ENCODE results near the gene DPP6. TPM values are rescaled to one million over a fixed set of nuclear protein-coding genes. Genes with fewer than 3 reads are reported as not detected.
"Not testable (repeated sequence)": the region's sequence is repeated elsewhere in the genome, so short reads cannot be mapped to it uniquely, and the experiment has no call there.

Gene DPP6
- total RNA-seq, result under 1 TPM in 2 of 3 donors, not detected in 1; 0.59 to 0.98 TPM

DNA sequence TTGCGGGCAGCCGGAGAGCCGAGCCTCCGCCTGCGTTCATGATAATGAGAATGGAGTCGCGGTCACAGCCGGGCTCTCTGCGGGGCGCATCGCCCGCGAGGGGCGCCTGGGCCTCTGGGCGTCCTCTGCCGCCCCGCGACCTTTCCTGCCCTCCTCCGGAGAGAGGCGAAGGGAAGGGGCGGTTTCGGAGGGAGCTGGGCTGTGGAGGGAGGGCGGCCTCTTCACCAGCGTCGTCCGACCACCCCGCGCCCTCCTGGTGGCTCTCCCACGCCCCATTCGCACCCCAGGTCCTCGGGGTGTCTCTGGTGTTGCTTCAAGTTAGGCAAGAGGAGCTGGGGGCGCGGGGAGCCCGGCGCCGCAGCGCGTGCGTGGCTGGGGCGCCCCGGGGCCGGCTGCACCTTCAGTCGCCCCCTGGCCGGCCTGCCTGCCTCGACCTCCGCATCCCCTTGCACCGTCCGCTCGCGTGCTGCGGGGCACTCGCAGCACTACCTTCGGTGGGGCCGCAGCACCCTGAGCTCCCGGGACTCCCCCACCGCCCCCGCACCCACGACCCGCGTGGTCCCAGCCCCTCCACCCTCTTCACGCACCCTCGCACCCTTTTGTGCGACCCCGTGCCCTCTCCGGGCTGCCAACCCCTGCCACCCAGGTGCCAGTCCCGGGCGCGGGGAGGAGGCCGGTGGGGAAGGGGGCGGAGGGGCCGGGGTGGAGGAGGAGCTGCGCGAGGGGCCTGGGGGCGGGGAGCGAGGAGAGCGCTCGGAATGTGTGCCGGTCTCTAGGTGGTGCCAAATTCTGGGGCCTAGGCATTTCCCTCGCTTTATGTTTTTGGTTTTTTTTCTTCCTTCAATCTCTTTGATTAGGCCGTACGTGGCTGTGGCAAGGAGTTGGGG is at the start of gene DPP6:
Gene DPP6 (plus strand): TSS at position 756 of the 887 bp plus-strand sequence.
- H3K36me3 ChIP-seq; intact Hi-C loops (cut with DNase I; ENCODE audit: low total_unique reads); H3K27ac ChIP-seq; H3K27me3 ChIP-seq; H3K9me3 ChIP-seq; DNase-seq (ENCODE audit: low spot score in 2 of 2); H3K4me1 ChIP-seq: not testable (repeated sequence)
- peak within 1 kb of the TSS in 1 of 3 donors; percentile 31 for H3K4me3 ChIP-seq

DNA sequence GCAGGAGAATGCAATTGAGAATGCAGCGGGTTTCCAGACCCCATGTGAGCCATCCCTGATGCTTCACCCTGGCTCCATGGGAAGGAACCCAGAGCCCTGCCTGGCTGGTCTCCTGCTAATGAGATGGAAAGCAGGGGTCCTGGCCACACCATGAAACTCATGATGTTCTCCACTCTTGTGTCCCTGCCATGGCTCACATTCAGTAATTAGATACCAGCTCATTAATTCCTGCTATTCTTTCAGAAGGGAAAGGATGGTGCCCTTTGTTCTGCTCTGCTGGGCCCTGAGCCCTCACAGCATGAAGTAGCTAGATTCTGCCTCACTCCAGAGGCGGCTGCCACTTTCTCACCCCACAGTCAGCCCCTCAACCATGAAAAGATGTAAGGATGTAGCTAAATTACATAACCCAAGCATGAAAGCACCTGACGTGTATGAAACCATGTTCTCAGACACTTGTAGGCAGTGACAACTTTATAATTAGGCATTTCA is 42.7 kb upstream of the DPP6 start:
- H3K9me3 ChIP-seq; DNase-seq (ENCODE audit: low spot score in 2 of 2); intact Hi-C loops (cut with DNase I; ENCODE audit: low total_unique reads); H3K27me3 ChIP-seq; H3K27ac ChIP-seq; H3K36me3 ChIP-seq; H3K4me3 ChIP-seq; H3K4me1 ChIP-seq: not testable (repeated sequence)

DNA sequence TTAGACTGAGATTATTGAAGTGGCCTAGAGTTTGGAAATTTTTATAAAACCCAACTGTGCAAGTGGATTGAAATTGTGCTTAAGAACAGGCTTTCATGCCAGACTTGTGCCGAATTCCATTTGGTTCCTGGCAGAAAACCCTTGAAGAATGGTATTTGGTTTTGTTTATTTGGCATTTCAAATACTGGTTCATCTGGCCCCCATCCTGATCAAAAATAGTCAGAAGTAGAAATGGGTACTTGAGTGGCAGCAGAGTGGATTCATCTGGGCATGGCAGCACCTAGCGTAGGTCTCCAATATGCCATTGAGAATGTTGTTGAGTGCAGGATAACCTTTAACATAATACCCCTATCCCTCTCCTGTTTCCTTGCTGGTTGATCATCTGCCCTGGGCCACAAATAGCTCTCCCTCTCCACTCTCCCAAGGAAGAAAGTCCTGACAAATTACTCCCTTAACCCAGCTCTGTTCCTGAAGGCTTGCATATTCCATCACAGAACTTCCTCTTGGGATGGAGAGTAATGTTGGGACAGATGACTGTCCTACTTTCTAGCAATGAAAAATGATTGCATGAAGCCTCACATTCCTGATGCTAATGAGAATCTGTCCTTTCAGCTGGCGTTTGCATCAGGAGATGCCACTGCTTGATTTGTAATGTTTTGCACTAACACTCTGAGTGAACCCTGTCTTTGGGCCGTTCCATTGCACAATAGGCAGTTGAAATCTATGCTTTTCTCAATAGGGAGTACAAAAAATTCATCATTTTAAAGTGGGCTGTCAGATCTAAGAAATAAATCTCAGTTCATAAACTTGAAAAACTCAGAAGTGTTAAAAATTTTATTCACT is 41.3 kb upstream of the DPP6 start:
- H3K9me3 ChIP-seq; DNase-seq (ENCODE audit: low spot score in 2 of 2); intact Hi-C loops (cut with DNase I; ENCODE audit: low total_unique reads); H3K4me1 ChIP-seq; H3K27me3 ChIP-seq; H3K36me3 ChIP-seq; H3K27ac ChIP-seq; H3K4me3 ChIP-seq: not testable (repeated sequence)

DNA sequence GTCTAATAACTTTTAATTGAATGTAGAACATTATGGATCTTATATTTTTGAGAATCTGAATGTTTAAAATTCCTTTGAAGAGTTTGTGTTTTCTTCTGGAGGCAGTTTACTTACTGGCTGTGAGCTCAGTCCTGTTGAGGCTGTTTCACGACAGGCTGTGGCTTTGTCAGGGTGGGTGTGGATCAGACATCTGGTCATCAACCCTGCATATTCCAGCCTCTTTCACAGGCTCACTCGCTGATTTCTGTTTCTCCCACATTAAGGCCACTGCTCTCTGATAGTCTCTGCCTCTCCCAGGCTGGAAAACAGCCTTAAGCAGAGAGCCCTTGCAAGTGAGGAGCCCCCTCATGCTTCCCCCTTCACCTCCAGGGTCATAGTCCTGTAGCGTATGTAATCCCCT is 39.4 kb upstream of the DPP6 start:
- intact Hi-C loops (cut with DNase I; ENCODE audit: low total_unique reads); H3K4me3 ChIP-seq; H3K4me1 ChIP-seq; H3K27me3 ChIP-seq; DNase-seq (ENCODE audit: low spot score in 2 of 2); H3K27ac ChIP-seq; H3K9me3 ChIP-seq; H3K36me3 ChIP-seq: not testable (repeated sequence)

DNA sequence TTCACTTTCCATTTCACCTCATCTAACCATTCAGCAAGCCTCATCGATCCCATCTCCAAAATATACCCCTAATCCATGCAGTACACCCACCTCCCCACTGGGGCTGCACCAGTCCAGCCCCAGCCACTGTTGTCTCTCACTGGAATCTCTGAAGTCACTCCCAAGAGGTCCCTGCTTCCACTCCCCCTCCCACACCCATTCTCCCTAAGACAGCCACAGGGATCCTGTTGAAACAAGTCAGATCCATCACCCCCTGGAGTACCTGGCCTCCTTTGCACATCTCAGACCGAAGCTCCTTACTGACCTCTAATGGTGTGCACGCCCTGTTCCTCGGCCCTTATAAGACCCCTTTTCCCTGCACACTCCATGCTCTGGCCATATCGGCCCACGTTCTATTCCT is 36.6 kb upstream of the DPP6 start:
- intact Hi-C loops (cut with DNase I; ENCODE audit: low total_unique reads); DNase-seq (ENCODE audit: low spot score in 2 of 2); H3K36me3 ChIP-seq; H3K27me3 ChIP-seq; H3K4me1 ChIP-seq; H3K4me3 ChIP-seq; H3K9me3 ChIP-seq; H3K27ac ChIP-seq: not testable (repeated sequence)

DNA sequence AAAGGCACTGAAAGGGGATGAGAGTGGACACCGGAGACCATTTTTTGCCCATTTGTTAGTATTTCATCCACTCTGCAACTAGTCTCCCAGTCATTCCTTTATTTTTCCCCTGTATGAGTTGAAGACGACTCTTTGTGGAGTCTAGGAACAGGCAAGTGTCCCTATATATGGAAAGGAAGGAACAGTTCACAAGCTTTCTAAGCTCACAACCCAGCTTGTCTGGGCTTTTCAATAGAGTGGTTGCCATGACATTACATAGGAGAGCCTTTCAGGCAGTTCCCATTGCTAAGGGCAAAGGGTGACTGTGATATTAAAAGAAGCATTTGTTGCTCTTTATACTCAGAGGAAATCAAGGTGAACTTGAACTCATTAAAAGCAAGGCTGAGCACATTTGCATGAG is 33.8 kb upstream of the DPP6 start:
- H3K9me3 ChIP-seq; H3K27ac ChIP-seq; DNase-seq (ENCODE audit: low spot score in 2 of 2); H3K36me3 ChIP-seq; H3K4me1 ChIP-seq; H3K27me3 ChIP-seq; H3K4me3 ChIP-seq; intact Hi-C loops (cut with DNase I; ENCODE audit: low total_unique reads): not testable (repeated sequence)

DNA sequence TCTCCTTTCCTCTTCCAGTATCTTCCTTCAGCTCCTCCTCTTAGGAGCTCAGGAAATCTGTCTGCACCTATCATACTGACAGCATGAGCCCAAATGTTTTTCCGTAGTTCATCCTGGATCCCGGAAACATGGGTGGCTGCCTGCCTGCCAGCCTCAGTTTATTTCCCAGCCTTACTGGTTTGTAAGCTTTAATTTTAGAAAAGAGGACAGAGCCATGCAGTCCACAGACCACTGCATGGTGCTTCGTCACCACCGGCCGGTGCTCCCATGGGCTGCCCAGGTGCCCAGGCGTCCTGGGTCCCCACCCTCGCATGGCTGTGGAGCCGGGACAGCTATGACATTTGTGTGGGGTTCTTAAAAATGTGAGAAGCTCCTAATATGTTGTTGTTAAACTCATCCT is 24.4 kb upstream of the DPP6 start:
- H3K4me1 ChIP-seq; H3K27me3 ChIP-seq; H3K36me3 ChIP-seq; intact Hi-C loops (cut with DNase I; ENCODE audit: low total_unique reads); H3K27ac ChIP-seq; DNase-seq (ENCODE audit: low spot score in 2 of 2); H3K9me3 ChIP-seq; H3K4me3 ChIP-seq: not testable (repeated sequence)

DNA sequence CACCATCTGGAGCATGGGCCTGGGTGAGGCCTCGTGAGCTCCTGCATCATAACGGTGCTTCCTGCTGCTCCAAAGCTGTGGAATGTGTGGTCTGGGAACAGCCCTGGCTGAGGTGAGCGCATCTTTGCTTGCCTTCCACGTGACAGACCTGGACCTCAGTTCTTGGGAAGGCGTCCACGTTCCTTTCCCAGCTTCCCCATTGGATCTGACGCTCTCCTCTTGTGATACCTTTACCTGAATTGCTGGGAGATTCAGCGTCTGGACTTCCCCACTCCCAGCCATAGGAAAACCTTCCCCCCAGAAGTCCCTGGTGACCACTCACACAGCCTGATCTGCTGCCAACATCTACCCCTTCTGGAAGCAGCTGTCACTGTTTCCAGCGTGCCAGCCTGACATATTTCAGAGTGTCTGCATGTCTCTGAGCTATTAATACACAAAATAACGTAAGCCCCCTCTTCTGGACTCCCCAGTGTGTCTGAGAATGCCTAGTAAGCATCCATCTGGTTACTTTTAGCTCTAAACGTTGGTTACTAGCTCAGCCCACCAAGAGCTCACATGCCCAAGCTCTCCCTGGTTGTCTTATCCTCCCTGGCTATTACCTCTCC is 21.6 kb upstream of the DPP6 start:
- intact Hi-C loops (cut with DNase I; ENCODE audit: low total_unique reads); H3K36me3 ChIP-seq; DNase-seq (ENCODE audit: low spot score in 2 of 2); H3K27ac ChIP-seq; H3K9me3 ChIP-seq; H3K27me3 ChIP-seq; H3K4me1 ChIP-seq; H3K4me3 ChIP-seq: not testable (repeated sequence)

DNA sequence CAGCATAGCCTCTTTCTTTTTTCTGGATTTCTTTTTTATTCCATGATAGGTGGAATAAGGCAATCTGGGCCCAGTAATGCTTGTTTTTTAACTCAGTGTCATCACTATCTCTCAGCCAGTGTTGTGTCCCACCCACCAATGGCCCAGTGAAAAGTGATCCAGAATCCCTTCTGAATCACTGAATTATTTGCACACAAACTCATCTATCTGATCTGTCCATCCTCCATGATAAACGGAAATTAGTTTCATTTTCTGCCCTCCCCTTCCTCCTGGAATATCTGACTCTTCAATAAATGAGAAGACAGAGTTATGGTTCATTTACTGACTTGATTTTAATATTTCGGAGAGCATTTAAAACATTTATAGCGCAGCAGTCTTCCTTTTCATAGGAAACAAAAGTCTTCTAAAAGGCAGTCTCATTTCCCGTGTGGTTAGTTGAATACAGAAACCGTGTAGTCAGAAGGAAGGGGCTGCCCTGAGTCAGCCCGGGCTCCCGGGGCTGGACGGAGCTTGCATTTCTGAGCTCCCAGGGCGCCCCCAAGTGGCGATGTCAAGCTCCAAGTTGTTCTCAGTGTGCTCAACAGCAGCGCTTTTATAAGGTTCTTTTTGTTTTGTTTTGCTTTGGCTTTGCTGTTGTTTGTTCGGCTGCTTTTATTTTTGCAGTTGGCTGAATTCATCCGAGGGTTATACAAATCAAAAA is 12.6 kb upstream of the DPP6 start:
- H3K36me3 ChIP-seq; H3K27ac ChIP-seq; H3K4me3 ChIP-seq; H3K4me1 ChIP-seq; DNase-seq (ENCODE audit: low spot score in 2 of 2); H3K9me3 ChIP-seq; H3K27me3 ChIP-seq; intact Hi-C loops (cut with DNase I; ENCODE audit: low total_unique reads): not testable (repeated sequence)

DNA sequence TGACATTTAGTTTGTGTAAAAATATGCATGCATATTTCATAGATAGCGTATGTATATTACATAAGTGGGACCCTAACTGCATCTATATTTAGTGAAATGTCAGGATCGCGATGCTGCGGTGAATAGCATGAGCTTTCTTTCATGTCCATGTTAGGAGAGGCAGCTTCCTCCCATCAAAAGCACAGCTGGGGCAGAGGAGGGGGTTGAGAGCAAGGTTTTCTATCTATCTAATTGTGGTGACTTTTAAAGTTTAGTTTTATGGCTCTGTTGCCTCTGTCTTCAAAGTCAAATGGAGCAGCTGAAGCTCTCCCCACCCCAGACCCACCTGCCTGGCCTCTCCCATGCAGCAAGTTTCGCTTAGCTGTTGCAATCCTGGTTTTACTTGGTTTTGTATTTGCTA is 1.8 kb upstream of the DPP6 start:
- H3K4me1 ChIP-seq; H3K27me3 ChIP-seq; DNase-seq (ENCODE audit: low spot score in 2 of 2); H3K4me3 ChIP-seq; H3K9me3 ChIP-seq; intact Hi-C loops (cut with DNase I; ENCODE audit: low total_unique reads); H3K36me3 ChIP-seq; H3K27ac ChIP-seq: not testable (repeated sequence)

DNA sequence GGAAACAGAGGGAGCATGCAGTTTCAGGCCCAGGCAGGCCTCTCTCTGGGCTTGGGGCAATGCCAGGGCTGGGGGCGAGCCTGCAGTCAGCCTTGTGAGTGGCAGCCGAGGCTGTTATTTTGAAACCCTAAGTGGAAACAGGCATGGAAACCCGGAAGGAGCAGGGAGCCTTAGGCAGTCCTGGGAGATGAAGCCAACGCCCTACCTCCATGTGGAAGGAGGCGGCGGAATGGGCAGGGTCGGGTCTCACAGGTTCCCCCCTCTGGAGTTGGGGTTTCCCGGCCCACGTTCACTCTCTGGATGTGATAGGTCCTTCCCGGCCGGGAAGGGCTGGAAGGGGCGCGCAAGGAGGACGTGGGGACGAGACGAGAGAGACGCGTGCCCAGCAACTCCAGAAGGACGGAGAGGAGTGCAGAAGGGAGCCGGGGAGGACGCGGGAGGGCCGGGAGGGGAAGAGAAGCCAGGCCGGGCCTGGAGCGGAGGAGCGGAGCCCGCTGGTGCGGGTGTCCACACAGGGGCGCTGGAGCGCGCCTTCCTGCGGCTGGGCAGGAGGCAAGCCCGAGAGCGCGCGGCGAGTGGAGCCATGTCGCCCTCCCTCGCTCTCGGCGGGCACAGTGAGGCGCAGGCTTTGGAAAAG is 1.1 kb upstream of the DPP6 start:
- H3K4me1 ChIP-seq; DNase-seq (ENCODE audit: low spot score in 2 of 2); H3K27me3 ChIP-seq; H3K27ac ChIP-seq; H3K36me3 ChIP-seq; H3K9me3 ChIP-seq; intact Hi-C loops (cut with DNase I; ENCODE audit: low total_unique reads): not testable (repeated sequence)
- peak overlapping the region in 1 of 3 donors; percentile 31 for H3K4me3 ChIP-seq

DNA sequence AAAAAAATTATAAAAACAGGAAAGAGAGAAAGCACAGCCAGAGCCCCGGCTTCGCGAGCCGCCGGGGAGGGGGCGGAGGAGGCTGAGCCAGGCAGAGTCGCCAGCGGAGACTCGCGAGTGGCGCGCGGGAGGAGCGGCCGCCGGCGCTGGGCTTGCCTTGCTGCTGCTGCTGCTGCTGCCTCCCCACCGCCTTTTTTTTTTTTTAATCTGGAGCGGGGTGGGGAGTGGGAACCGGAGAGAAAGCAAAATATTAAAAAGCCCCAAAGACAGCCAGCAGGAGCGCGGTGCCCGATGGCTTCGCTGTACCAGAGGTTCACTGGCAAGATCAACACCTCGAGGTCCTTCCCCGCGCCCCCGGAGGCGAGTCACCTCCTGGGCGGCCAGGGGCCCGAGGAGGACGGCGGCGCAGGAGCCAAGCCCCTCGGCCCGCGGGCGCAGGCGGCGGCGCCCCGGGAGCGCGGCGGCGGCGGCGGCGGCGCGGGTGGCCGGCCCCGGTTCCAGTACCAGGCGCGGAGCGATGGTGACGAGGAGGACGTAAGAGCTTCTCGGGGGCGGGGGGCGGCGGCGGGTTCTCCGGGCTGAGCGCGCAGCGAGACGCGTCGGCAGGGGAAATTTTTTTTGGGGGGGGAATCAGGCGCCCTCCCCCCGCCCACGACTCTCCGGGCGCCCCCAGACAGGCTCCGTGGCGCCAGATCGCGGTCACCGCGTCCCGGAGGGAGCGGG is 493 bp downstream of the DPP6 start:
- H3K4me3 ChIP-seq, result peak overlapping the region in 1 of 3 donors; percentile 11
- H3K36me3 ChIP-seq; H3K9me3 ChIP-seq; H3K4me1 ChIP-seq; H3K27me3 ChIP-seq; intact Hi-C loops (cut with DNase I; ENCODE audit: low total_unique reads); H3K27ac ChIP-seq; DNase-seq (ENCODE audit: low spot score in 2 of 2): not testable (repeated sequence)
